GM23338 (cell line): ENCODE measurements around the gene RASA3. TPM values are rescaled to one million over a fixed set of nuclear protein-coding genes. Genes with fewer than 3 reads are reported as not detected.

Source experiments
- ATAC-seq: fragments of 200-7000 bp; cut with Tn5 transposase; 3 replicates; pipeline ENCODE4 v1.9.1; 2020
- DNase-seq: peaks from one replicate; pipeline ENCODE4 v3.0.0-alpha.2; 2015; ENCODE audit warnings: low spot score
- H2AFZ ChIP-seq: fragments of 200-600 bp; sonication (generic); 2 replicates; pipeline ENCODE4 v1.8.0; 2016; ENCODE audit warnings: antibody characterized with exemption, mild to moderate bottlenecking, moderate library complexity
- H3F3A ChIP-seq: fragments of 200-600 bp; sonication (generic); replicated peaks from 2 replicates; pipeline ENCODE4 v1.8.0; 2017; ENCODE audit warnings: antibody characterized with exemption, mixed run types, low read depth
- H3K27ac ChIP-seq: fragments of 200-600 bp; sonication (generic); 2 replicates; pipeline ENCODE4 v1.6.1; 2016; ENCODE audit warnings: low read depth
- H3K27me3 ChIP-seq: fragments of 200-600 bp; sonication (generic); 2 replicates; pipeline ENCODE4 v1.8.0; 2016; ENCODE audit warnings: mild to moderate bottlenecking, mixed run types, moderate library complexity; ENCODE audit not compliant: insufficient read depth
- H3K36me3 ChIP-seq: fragments of 200-600 bp; sonication (generic); 2 replicates; pipeline ENCODE4 v1.8.0; 2016; ENCODE audit warnings: mild to moderate bottlenecking; ENCODE audit not compliant: insufficient read depth
- H3K4me1 ChIP-seq: fragments of 200-600 bp; sonication (generic); 2 replicates; pipeline ENCODE4 v1.8.0; 2016; ENCODE audit warnings: mild to moderate bottlenecking, moderate library complexity; ENCODE audit not compliant: insufficient read depth
- H3K4me2 ChIP-seq: fragments of 200-600 bp; sonication (generic); 2 replicates; pipeline ENCODE4 v1.7.1; 2017; ENCODE audit warnings: mixed run types
- H3K4me3 ChIP-seq: fragments of 200-600 bp; sonication (generic); 2 replicates; pipeline ENCODE4 v1.6.1; 2016; ENCODE audit warnings: mixed run types
- H3K79me2 ChIP-seq: fragments of 200-600 bp; sonication (generic); replicated peaks from 2 replicates; pipeline ENCODE4 v1.8.0; 2017; ENCODE audit warnings: mild to moderate bottlenecking; ENCODE audit not compliant: insufficient read depth
- H3K9me2 ChIP-seq: fragments of 200-600 bp; sonication (generic); 2 replicates; pipeline ENCODE4 v1.8.0; 2017; ENCODE audit not compliant: insufficient read depth
- H4K20me1 ChIP-seq: fragments of 200-600 bp; sonication (generic); replicated peaks from 2 replicates; pipeline ENCODE4 v1.8.0; 2017; ENCODE audit warnings: mild to moderate bottlenecking; ENCODE audit not compliant: insufficient read depth
- H3K27ac Mint-ChIP-seq: 2 replicates; pipeline ENCODE4 v1.8.0; 2020; ENCODE audit warnings: inconsistent platforms, mild to moderate bottlenecking, moderate library complexity, mixed read lengths
- H3K27me3 Mint-ChIP-seq: 3 replicates; pipeline ENCODE4 v1.8.0; 2022; ENCODE audit warnings: low read depth, mild to moderate bottlenecking, moderate library complexity, mixed read lengths, inconsistent platforms; ENCODE audit not compliant: insufficient read depth, poor library complexity
- H3K36me3 Mint-ChIP-seq: 3 replicates; pipeline ENCODE4 v1.8.0; 2021; ENCODE audit warnings: low read depth, mild to moderate bottlenecking, inconsistent platforms, moderate library complexity, mixed read lengths
- H3K4me1 Mint-ChIP-seq: 3 replicates; pipeline ENCODE4 v1.8.0; 2020; ENCODE audit warnings: mild to moderate bottlenecking, inconsistent platforms, mixed read lengths
- H3K4me3 Mint-ChIP-seq: 3 replicates; pipeline ENCODE4 v1.8.0; 2021; ENCODE audit warnings: moderate library complexity, mild to moderate bottlenecking, inconsistent platforms, mixed read lengths
- H3K9me3 Mint-ChIP-seq: 3 replicates; pipeline ENCODE4 v1.8.0; 2020; ENCODE audit warnings: moderate library complexity, mild to moderate bottlenecking, inconsistent platforms, mixed read lengths
- CREB1 ChIP-seq: fragments of 250-450 bp; sonication (Bioruptor Pico); IDR thresholded peaks from 2 replicates; pipeline ENCODE4 v1.5.0; 2020; ENCODE audit warnings: low read depth, mild to moderate bottlenecking, moderate library complexity
- CTCF ChIP-seq, 2 experiments: fragments of 200-600 bp in 1 of 2; sonication (generic) in 1 of 2; conservative IDR thresholded peaks; 2 replicates each; pipeline versions ENCODE4 v1.5.1 to v1.6.1; 2016 to 2017; ENCODE audit warnings: antibody characterized with exemption in 2 of 2, low read depth in 2 of 2, mild to moderate bottlenecking in 2 of 2, moderate library complexity in 1 of 2
- ETS1 ChIP-seq: IDR thresholded peaks from 2 replicates; pipeline ENCODE4 v1.6.1; 2016; ENCODE audit warnings: antibody characterized with exemption
- JUNB ChIP-seq: IDR thresholded peaks from one replicate; pipeline ENCODE4 v1.6.1; 2016; ENCODE audit warnings: antibody characterized with exemption; ENCODE audit not compliant: unreplicated experiment
- NANOG ChIP-seq: IDR thresholded peaks from 2 replicates; pipeline ENCODE4 v1.6.1; 2016; ENCODE audit warnings: antibody characterized with exemption, borderline replicate concordance
- REST ChIP-seq: IDR thresholded peaks from one replicate; pipeline ENCODE4 v1.6.1; 2018; ENCODE audit warnings: antibody characterized with exemption; ENCODE audit not compliant: unreplicated experiment
- STAT1 ChIP-seq: IDR thresholded peaks from one replicate; pipeline ENCODE4 v1.6.1; 2016; ENCODE audit warnings: antibody characterized with exemption; ENCODE audit not compliant: unreplicated experiment
- ZNF462 ChIP-seq: fragments of 250-450 bp; sonication (Bioruptor Pico); IDR thresholded peaks from 2 replicates; pipeline ENCODE4 v1.5.0; 2020; ENCODE audit warnings: mild to moderate bottlenecking, moderate library complexity
- polyA plus RNA-seq: library from polyadenylated mRNA; unstranded; fragments of >200 nt; fragmentation: Nextera tagmentation; extraction: Ambion mirVana; gene quantifications from 2 replicates; pipeline ENCODE4 v1.2.1, GENCODE V29; 2016
- total RNA-seq: library from RNA; depleted of rRNA; stranded (reverse); fragments of >200 nt; shearing (Covaris generic); gene quantifications from 2 replicates; pipeline ENCODE4 v1.2.3, GENCODE V29; 2014

Gene RASA3
- total and polyA plus RNA-seq, 2 experiments from 2014 or later: 11.2 to 20.7 TPM

- no peaks in the 10 kb centered on the region for H3F3A ChIP-seq
- DNase-seq (no peak), ATAC-seq (no peak)
- no peak overlapping the region for H3K4me3 ChIP-seq
- no peaks in the 10 kb centered on the region for H3K27me3 ChIP-seq
- no peak overlapping the region for H2AFZ ChIP-seq
- H3K36me3 Mint-ChIP-seq: no peaks in the 10 kb centered on the region
- H3K27me3 Mint-ChIP-seq: peaks cover 17% of the 10 kb centered on the region
- H3K4me2 ChIP-seq: no peak overlapping the region
- H3K36me3 ChIP-seq: no peaks in the 10 kb centered on the region
- H3K4me1 Mint-ChIP-seq: peaks cover 8% of the 10 kb centered on the region
- no peaks in the 10 kb centered on the region for H3K4me1 ChIP-seq
- H4K20me1 ChIP-seq: no peaks in the 10 kb centered on the region
- H3K4me3 Mint-ChIP-seq: no peak overlapping the region
- no peak for TF ChIP-seq JUNB
- no peak for TF ChIP-seq CREB1 (CRISPR knock-in tag)
- TF ChIP-seq ZNF462: no peak
- no peak for TF ChIP-seq CTCF (conservative IDR thresholded peaks at IDR 0.05; ENCODE audit: low read depth in 2 of 2)
- no peak for TF ChIP-seq NANOG
- no peak for TF ChIP-seq STAT1
- no peak for TF ChIP-seq REST
- no peak for TF ChIP-seq ETS1
- no peaks in the 10 kb centered on the region for H3K9me2 ChIP-seq
- no peaks in the 10 kb centered on the region for H3K9me3 Mint-ChIP-seq
- H3K79me2 ChIP-seq: no peaks in the 10 kb centered on the region
- H3K27ac ChIP-seq: no peak overlapping the region
- no peak overlapping the region for H3K27ac Mint-ChIP-seq
Observed at GRCh38 chr13:113939129-113939943, 193.1 kb downstream of the RASA3 start.
